C4-2B (cell line): ENCODE results near the gene KDM5C.

Source experiments
- H3K27ac ChIP-seq: fragments of 450-650 bp; 2 replicates; pipeline ENCODE4 v1.5.1; 2017
- ZFX ChIP-seq: fragments of 450-650 bp; IDR thresholded peaks from 2 replicates; pipeline ENCODE4 v1.6.1; 2017
- TF ChIP-seq, protein P1 (sequence below): fragments of 450-650 bp; conservative IDR thresholded peaks from 2 replicates; pipeline ENCODE4 v1.5.1; 2017; ENCODE audit warnings: mild to moderate bottlenecking

The KDM5C gene

DNA sequence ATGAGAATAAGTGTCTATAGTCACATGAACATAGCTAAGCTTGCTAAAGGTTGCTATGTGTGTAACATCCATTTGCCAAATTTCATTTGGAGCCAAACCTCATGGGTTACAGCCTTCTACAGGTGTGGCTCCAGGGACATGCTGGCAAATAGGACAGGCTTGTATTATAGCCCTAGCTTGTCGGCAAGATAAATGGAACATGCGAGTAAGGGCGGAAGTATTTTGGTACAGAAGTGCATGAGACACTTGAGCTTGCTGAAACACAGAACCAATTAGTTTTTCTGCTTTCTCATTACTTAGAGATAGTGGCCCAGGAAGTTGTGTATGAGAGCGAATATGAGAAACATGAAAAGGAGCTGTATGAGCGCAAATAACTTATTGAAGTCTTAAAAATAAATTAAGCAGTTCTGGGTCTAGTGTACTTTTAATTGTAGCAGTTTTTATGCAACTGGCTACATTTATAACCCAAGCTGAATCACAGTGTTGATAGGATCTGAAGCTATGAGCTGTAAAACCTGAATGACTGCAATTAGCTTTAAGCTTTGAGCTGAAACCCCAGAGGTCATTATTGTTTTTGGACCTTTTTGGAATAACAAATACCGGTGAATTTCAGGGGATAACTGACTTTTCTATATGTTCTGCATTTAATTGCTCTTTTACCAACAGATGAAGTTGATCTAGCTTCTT, 64.6 kb downstream of the KDM5C start:
- TF ChIP-seq, protein P1, sequence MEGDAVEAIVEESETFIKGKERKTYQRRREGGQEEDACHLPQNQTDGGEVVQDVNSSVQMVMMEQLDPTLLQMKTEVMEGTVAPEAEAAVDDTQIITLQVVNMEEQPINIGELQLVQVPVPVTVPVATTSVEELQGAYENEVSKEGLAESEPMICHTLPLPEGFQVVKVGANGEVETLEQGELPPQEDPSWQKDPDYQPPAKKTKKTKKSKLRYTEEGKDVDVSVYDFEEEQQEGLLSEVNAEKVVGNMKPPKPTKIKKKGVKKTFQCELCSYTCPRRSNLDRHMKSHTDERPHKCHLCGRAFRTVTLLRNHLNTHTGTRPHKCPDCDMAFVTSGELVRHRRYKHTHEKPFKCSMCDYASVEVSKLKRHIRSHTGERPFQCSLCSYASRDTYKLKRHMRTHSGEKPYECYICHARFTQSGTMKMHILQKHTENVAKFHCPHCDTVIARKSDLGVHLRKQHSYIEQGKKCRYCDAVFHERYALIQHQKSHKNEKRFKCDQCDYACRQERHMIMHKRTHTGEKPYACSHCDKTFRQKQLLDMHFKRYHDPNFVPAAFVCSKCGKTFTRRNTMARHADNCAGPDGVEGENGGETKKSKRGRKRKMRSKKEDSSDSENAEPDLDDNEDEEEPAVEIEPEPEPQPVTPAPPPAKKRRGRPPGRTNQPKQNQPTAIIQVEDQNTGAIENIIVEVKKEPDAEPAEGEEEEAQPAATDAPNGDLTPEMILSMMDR = no peak
- TF ChIP-seq ZFX = no peak

DNA sequence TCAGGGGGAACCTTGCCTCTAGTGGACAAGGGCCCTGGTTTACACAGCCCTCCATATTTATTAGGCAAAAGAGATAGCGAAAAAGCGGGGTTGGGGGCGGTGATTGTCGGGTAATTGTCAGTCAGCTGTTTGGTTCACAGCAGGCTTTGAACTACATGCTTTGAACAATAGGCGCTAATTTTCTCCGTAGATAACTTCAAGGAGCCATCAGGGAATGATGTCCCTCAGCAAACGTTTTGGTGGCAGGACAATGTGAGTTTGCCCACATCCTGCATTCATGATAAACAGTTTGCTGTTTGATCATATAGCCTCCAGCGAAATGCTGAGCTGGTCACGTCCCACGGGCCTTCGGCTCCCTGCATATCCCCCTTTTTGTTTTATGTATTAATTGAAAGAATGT, 65.8 kb downstream of the KDM5C start:
- H3K27ac ChIP-seq = no peak overlapping the region
- TF ChIP-seq, protein P1 = no peak
- TF ChIP-seq ZFX = no peak

More for the DNA sequence above, 64.6 kb downstream of the KDM5C start:
- no peak overlapping the region for H3K27ac ChIP-seq

DNA sequence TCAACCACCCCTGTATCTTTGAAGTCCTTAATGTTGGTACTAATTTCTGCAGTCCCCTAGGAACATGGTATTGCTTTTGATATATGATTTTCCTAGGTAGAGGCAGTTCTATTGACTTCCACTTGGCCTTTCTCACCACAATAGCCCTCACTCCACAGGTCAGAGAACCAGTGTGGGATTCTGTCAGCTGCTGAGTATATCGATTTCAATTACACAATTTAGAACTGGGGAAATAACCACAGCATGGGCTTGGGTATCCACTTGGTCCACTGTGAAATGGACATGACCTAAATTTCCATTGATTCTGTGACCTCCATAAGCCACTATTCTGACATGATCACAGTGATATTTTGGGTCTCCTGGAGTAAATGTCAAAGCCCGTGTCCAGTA, 68.8 kb downstream of the KDM5C start:
- TF ChIP-seq, protein P1 = no peak
- no peak for TF ChIP-seq ZFX
- no peak overlapping the region for H3K27ac ChIP-seq

DNA sequence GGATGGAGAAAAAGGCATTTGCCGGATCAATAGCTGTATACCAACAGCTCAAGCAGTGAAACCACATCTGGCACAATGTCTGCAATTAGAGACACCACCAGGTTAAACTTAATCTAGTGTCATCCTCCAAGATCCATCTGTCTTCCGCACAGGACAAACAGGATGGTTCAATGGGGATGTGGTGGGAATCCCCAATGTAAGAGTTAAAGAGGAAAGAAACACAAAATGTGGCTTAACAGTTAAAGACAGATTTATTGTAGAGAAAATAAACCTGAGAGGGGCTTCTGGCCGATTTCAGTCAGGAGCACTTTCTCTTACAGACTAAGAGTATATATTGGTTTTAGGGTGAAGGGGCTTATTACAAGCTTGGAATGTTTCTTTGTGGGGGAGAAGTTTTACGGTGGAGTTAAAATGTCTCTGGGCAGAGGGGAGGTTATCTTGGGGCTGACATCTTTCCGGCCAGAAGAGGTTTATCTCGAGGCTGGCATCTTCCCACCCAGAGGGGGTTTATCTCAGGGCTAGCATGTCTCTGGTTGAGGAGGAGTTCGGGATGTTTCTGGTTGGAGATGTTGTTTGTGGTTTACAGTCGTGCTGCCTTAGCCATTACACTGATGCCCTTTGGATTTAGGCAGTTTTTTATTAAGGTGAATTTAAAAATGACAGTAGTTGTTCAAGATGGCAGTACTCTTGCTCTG, 69.3 kb downstream of the KDM5C start:
- no peak overlapping the region for H3K27ac ChIP-seq
- TF ChIP-seq ZFX = no peak
- TF ChIP-seq, protein P1 = no peak

DNA sequence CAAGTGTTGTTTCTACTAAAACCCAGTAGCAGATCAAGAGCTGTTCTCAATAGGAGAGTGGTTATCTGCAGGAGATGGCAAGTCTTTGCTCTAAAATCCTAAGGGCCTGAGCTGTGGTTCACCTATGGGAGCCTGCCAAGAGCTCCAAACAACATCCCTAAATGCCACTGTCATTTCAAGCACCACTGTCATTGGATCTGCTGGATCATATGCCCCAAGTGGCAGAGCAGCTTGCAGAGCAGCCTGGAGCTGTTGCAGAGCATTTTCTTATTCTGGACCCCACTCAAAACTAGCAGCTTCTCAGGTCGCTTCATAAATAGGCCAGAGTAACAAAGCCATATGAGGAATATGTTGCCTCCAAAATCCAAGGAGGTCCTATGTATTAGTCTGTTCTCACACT, 71.4 kb downstream of the KDM5C start:
- H3K27ac ChIP-seq = no peak overlapping the region
- TF ChIP-seq, protein P1 = no peak
- no peak for TF ChIP-seq ZFX
